ENCODE results near the gene HOXA6.

HOXA6 gene

GRCh38 chr7:27107391-27108381 is 39.9 kb downstream of the HOXA6 start:
- no peak for DNase-seq (ENCODE audit: low spot score)

DNA sequence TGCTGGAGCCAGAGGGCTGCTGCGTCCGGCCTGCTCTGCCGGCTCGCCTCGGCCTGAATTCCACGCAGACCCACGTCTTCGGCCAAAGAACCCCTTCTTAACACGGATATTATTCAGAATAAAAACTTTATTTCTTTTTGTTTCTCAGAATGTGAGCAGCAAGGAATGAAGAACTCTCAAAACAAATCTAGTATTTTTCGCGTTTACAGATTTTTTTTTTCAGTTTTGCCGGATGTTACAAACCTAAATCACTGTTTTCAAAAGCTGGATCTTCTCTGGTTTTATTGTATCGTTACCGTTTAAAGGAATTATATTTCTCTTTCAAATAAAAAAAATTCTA is 40.7 kb downstream of the HOXA6 start:
- DNase-seq (ENCODE audit: low spot score), result no peak

- DNase-seq (ENCODE audit: low spot score), result no peak
Observed at GRCh38 chr7:27106181-27106900, 41.2 kb downstream of the HOXA6 start.

- no peak for DNase-seq (ENCODE audit: low spot score)
Observed at GRCh38 chr7:27105301-27106031, 42.1 kb downstream of the HOXA6 start.

DNA sequence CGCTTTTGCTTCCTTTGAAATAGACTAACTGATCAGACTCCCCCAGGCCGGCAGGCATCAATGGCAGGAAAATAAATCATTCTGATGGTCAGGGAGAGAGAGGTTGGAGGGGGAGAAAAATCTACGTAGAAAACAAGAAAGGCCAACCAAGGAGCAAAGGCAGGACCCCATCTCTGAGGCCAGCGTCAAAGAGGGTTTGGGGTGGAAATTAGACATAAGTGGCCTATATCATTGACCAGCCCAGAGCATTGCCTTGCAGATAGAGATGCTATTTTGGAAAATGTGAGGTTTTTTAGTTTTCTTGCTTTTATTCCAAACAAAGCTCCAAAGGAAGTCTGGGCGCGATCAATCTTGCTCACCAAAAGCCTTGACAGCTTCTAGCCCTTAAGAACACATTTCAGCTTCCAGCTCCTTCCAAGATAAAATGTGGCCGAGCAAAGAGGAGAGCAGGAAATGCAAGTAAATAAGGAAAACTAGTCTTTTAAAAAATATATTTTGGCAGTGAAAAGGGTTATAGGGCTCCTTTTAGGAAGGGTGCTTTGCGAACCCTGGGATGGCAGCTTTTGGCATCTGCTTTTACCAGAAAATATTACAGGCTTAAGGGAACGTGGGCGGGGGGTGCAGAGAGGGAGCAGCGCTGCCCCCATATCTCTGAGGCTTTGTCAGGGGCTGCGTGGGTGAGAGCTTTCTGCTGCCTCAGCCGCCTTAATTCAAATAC is 43.1 kb downstream of the HOXA6 start:
- no peak for DNase-seq (ENCODE audit: low spot score)

DNA sequence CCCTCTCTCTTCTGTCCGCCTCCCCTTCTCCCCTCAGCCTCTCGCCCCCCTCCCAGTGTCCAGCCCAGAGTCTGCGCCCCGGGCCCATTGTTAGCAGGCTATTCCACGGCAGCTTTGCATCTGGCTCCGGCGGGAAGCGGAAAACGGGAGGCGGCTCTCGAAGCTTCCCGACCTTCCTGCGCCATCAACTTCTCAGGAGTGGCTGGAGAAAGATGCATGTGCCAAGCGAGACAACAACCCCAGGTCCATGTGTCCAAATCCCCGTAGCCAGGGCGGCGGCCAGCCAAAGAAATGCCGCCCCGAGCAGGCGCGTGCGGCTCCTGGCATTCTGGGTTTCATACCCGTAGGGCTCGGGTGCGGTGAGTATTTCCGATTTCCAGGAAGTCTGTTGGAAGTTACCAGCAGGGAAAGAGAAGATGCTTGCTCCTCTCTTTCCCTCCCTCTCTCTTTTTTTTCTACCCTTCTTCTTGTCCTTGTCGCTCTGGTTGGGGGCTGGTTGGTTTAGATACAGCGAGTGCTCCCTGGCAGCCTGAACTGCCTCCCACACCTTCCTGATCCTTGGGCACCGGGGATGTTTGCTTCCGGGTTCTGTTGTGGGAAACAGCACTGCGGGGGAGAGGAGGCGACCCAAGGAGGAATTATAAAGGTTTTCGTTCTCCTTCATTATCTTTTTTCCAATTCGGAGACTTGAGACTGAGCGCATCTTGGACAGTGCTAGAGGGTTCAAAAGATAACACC is 43.9 kb downstream of the HOXA6 start:
- no peak for DNase-seq (ENCODE audit: low spot score)

GRCh38 chr7:27102581-27103442 is 44.8 kb downstream of the HOXA6 start, which contains the start of gene HOXA2:
Gene HOXA2 (minus strand): TSS chr7:27102683. CDS start chr7:27102500, 183 bp downstream.
- no peak for DNase-seq (ENCODE audit: low spot score)

- DNase-seq (ENCODE audit: low spot score), result no peak
Observed at GRCh38 chr7:27101957-27102580, 45.5 kb downstream of the HOXA6 start.

- DNase-seq (ENCODE audit: low spot score), result no peak
Observed at GRCh38 chr7:27101171-27101956, 46.2 kb downstream of the HOXA6 start.

DNA sequence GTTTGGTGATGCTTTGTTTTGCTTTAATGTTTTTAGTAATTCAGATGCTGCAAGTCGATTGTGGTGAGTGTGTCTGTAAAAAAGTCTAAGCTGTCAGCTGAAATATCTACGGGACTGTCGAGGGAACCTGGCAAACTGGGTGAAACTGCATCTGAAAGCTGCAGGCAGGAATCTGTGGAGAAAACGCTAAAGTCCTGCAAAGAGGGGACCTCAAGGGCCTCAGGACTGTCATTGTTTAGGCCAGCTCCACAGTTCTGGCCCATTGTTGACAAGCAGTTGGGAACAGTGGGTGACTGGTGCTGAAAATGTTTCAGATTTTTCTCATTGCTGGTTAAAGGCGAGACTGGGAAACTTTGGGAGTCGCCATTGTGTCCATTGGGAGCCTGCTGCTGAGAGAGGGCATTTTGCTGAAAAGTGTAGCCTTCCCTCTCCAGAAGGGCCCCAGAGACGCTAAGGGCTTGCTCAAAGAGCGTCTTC is 46.8 kb downstream of the HOXA6 start:
- no peak for DNase-seq (ENCODE audit: low spot score)

DNA sequence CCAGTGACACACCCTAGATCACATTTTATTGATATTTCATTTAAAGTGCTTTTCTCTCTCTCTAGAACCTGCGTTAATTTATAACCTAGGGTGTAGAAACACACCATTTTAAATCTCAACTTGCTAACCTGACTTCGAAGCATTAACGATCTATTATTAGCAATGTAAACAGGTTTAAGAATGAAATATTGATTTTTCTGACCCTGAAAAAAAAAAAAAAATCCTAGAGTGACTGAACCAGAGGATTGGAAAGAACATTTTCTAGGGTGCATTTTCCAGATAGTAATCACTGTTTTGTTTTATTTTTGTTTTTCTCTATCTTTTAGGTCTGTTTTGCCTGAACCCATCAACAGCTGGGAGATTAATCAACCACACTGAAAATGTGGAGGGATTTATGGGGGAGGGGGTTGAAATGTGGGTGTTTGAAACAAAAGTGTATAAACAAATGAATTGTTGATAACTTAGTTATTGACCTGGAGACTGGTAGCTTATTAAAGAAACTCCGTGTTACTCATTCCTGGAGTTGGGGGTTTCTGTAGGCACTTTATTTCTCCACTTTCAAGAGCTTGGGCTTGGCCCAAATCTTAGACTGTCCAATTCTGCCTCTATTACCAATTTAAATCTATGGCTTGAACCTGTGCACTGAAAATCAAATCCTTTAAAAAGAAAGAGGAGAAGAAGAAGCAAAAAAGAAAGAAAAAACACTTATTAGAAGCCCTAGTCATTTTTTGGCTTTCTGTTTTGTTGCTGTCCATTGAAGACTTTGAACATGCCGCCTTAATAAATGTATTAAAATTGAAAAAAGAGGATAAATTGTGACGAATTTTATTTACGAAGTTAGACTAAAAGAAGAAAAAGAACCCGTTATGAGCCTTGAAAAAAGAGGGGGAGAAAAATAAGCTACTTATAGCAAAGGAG is 47.9 kb downstream of the HOXA6 start:
- DNase-seq (ENCODE audit: low spot score), result no peak

- no peak for DNase-seq (ENCODE audit: low spot score)
Observed at GRCh38 chr7:27098578-27099451, 48.8 kb downstream of the HOXA6 start.

GRCh38 chr7:27097686-27098577 is 49.6 kb downstream of the HOXA6 start:
- DNase-seq (ENCODE audit: low spot score), result no peak

DNA sequence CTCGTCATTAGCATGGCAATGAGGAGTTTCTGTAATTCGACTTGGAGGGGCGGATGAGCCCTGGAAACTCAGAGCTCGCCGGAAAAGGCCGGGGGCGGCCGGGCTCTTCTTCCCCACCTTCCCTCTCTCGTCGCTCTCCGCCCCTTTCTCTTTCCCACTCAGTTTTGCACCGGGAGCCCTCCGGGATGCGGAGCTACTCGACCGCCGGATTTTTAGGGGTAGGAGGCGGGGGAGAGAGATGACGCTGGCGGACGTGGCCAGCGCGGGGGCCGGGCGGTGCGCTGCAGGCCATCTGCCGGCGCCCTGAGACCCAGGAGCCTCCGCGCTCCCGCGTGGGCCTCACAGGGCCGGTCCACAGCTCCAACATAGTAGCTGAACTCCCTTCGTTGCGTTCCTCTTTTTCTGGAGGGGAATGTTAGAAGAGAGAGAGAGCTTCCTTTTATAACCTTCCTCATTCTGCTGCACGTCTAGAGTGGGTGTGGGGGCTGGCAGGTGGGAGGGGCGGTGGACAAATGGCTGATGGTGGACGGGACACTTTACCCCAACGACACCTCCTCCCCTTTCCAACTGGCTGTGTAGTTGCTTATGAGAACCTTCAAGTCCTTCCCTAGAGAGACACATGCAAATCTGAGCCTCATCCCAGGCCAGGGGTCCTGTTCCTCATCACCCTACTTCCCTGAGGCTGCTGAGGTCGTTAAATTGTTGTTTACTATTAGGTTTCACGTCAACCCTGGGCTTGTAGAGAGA is 50.6 kb downstream of the HOXA6 start:
- DNase-seq (ENCODE audit: low spot score), result no peak

All from hematopoietic multipotent progenitor cell treated with erythropoietin and hydrocortisone succinate and interleukin-3 and kit ligand, for 17 days (in vitro differentiated cells).